Adipocyte (in vitro differentiated cells): ENCODE results near the gene SFXN5.

Source experiments
- DNase-seq: peaks from one replicate; pipeline ENCODE4 v3.0.0-alpha.2; 2015; ENCODE audit warnings: low read depth
- H3K27me3 ChIP-seq: replicated peaks from 2 replicates; pipeline ENCODE4 v1.7.0; 2013; ENCODE audit warnings: mild to moderate bottlenecking, low read length, moderate library complexity; ENCODE audit not compliant: control insufficient read depth, insufficient read depth
- H3K36me3 ChIP-seq: 2 replicates; pipeline ENCODE4 v1.7.0; 2013; ENCODE audit warnings: low read length, mild to moderate bottlenecking, moderate library complexity; ENCODE audit not compliant: control insufficient read depth, insufficient read depth, severe bottlenecking
- H3K4me1 ChIP-seq: 2 replicates; pipeline ENCODE4 v1.7.0; 2013; ENCODE audit warnings: mild to moderate bottlenecking, low read length, moderate library complexity; ENCODE audit not compliant: control insufficient read depth, insufficient read depth
- H3K4me3 ChIP-seq: 2 replicates; pipeline ENCODE4 v1.7.0; 2013; ENCODE audit warnings: mild to moderate bottlenecking, low read length, moderate library complexity
- H3K9ac ChIP-seq: 2 replicates; pipeline ENCODE4 v1.7.0; 2013; ENCODE audit warnings: mild to moderate bottlenecking, low read length, moderate library complexity
- H3K9me3 ChIP-seq: 2 replicates; pipeline ENCODE4 v1.7.0; 2013; ENCODE audit warnings: mild to moderate bottlenecking, low read length, moderate library complexity; ENCODE audit not compliant: control insufficient read depth

The SFXN5 gene

DNA sequence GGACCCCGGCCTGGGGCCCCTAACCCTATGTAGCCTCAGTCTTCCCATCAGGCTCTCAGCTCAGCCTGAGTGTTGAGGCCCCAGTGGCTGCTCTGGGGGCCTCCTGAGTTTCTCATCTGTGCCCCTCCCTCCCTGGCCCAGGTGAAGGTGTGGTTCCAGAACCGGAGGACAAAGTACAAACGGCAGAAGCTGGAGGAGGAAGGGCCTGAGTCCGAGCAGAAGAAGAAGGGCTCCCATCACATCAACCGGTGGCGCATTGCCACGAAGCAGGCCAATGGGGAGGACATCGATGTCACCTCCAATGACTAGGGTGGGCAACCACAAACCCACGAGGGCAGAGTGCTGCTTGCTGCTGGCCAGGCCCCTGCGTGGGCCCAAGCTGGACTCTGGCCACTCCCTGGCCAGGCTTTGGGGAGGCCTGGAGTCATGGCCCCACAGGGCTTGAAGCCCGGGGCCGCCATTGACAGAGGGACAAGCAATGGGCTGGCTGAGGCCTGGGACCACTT is 137.8 kb downstream of the SFXN5 start:
- H3K4me1 ChIP-seq, result no peaks in the 10 kb centered on the region
- peaks cover 67% of the 10 kb centered on the region for H3K27me3 ChIP-seq
- DNase-seq, result no peak
- H3K36me3 ChIP-seq, result no peaks in the 10 kb centered on the region
- H3K9me3 ChIP-seq, result no peaks in the 10 kb centered on the region
- no peak overlapping the region for H3K9ac ChIP-seq
- H3K4me3 ChIP-seq, result no peak overlapping the region

DNA sequence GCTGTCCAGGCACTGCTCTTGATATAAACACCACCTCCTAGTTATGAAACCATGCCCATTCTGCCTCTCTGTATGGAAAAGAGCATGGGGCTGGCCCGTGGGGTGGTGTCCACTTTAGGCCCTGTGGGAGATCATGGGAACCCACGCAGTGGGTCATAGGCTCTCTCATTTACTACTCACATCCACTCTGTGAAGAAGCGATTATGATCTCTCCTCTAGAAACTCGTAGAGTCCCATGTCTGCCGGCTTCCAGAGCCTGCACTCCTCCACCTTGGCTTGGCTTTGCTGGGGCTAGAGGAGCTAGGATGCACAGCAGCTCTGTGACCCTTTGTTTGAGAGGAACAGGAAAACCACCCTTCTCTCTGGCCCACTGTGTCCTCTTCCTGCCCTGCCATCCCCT is 138.3 kb downstream of the SFXN5 start:
- H3K9me3 ChIP-seq, result no peaks in the 10 kb centered on the region
- DNase-seq, result no peak
- no peaks in the 10 kb centered on the region for H3K4me1 ChIP-seq
- no peak overlapping the region for H3K4me3 ChIP-seq
- H3K27me3 ChIP-seq, result peaks cover 72% of the 10 kb centered on the region
- no peak overlapping the region for H3K9ac ChIP-seq
- no peaks in the 10 kb centered on the region for H3K36me3 ChIP-seq

DNA sequence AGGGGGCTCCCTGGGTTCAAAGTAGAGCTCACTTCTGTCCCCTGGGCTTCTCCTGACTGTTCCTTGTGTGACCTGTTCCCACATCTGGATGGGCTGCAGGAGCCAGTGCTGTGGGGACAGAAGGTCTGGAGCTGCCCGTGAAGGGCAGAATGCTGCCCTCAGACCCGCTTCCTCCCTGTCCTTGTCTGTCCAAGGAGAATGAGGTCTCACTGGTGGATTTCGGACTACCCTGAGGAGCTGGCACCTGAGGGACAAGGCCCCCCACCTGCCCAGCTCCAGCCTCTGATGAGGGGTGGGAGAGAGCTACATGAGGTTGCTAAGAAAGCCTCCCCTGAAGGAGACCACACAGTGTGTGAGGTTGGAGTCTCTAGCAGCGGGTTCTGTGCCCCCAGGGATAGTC is 138.7 kb downstream of the SFXN5 start:
- Histone ChIP-seq H3K9me3 (no peaks in the 10 kb centered on the region), H3K36me3 (no peaks in the 10 kb centered on the region), H3K4me3 (no peak overlapping the region), H3K4me1 (no peaks in the 10 kb centered on the region), H3K9ac (no peak overlapping the region), H3K27me3 (peaks cover 72% of the 10 kb centered on the region)
- DNase-seq, result no peak

DNA sequence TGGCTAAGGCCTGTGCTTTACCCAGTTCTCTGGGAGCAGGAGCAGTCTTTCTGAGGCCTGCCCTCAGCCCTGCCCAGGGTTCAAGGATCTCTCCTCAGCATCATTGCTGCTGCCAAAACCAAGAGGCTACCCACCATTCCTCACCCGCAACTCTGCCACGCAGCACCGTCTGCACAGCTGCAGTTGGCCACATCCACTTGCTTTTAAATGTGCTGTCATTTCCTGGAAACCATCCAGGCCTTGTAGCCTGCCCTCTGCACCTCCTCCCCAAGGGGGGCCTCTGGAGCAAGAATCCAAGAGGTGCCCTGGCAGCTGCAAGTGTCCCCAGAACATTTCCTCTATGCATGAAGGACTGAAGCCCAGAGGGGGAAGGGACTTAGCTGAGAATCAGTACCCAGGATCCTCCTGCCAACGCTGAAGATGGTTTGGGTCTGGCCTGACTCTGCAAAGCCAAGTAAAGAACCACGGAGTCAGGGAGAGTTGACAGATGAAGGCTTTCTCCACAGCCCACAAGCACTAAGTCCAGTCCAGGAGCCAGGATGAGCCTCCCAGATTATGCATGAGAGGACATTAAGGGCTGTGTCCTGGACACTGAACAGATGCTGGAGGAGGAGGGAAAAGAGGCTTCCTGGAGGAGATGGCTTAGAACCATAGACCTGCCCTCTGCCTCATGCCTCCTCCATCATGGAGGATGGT is 139.3 kb downstream of the SFXN5 start:
- H3K36me3 ChIP-seq, result no peaks in the 10 kb centered on the region
- H3K27me3 ChIP-seq, result peaks cover 73% of the 10 kb centered on the region
- no peaks in the 10 kb centered on the region for H3K9me3 ChIP-seq
- H3K4me3 ChIP-seq, result no peak overlapping the region
- no peak for DNase-seq
- H3K4me1 ChIP-seq, result no peaks in the 10 kb centered on the region
- no peak overlapping the region for H3K9ac ChIP-seq

DNA sequence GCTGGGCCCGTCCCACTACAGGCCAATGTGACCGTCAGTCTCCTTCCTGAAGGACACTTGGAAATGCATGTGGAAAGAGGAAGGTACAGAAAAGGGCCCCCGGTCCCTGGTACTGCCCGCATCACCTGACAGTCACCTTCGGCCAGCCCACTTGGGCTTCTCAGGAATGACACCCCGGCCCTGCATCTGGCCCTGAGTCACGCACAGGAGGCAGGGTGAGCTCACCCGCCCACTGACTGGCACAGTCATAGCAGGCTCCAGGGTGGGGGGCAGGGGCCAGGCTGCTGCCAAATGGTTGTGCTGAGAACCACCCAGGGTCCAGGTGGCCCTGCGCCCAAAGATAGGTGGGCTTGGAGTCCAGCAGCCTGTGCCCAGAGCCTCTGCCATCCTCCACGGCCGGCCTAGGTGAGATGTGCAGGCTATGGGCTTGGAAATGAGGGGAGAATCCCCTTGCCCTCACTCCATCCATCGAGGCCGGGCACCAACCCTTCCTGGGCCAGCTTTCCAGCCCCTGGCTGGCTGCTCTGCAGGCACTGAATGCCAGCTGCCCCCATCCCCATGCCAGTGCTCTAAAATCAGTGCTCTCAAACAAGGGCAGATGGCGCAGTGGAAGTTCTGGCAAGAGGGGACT is 140.1 kb downstream of the SFXN5 start:
- Histone ChIP-seq H3K36me3 (no peaks in the 10 kb centered on the region), H3K27me3 (peaks cover 74% of the 10 kb centered on the region), H3K9me3 (no peaks in the 10 kb centered on the region), H3K4me1 (no peaks in the 10 kb centered on the region), H3K4me3 (no peak overlapping the region), H3K9ac (no peak overlapping the region)
- DNase-seq, result no peak

DNA sequence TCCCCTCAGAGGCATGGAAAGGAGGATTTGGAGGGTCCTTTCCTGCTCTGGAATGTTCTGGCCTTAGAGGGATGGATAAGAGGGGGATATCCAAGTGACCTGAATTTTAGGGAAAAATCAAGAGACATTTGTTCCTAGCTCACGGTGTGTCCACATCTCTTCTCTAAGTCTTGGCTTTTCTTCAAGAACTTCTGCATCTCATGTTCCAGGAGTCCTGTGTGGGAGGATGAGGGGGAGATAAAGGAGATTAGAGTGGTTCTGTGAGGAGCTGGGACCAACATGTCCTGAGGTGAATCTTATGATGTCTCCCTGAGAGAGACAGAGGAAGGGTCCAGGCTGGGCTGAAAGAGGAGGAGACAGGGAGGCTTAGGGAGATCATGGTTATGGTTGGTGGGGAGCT is 142.5 kb downstream of the SFXN5 start:
- Histone ChIP-seq H3K36me3 (no peaks in the 10 kb centered on the region), H3K4me3 (no peak overlapping the region), H3K27me3 (peaks cover 75% of the 10 kb centered on the region), H3K9ac (no peak overlapping the region), H3K9me3 (no peaks in the 10 kb centered on the region), H3K4me1 (no peaks in the 10 kb centered on the region)
- DNase-seq, result no peak

DNA sequence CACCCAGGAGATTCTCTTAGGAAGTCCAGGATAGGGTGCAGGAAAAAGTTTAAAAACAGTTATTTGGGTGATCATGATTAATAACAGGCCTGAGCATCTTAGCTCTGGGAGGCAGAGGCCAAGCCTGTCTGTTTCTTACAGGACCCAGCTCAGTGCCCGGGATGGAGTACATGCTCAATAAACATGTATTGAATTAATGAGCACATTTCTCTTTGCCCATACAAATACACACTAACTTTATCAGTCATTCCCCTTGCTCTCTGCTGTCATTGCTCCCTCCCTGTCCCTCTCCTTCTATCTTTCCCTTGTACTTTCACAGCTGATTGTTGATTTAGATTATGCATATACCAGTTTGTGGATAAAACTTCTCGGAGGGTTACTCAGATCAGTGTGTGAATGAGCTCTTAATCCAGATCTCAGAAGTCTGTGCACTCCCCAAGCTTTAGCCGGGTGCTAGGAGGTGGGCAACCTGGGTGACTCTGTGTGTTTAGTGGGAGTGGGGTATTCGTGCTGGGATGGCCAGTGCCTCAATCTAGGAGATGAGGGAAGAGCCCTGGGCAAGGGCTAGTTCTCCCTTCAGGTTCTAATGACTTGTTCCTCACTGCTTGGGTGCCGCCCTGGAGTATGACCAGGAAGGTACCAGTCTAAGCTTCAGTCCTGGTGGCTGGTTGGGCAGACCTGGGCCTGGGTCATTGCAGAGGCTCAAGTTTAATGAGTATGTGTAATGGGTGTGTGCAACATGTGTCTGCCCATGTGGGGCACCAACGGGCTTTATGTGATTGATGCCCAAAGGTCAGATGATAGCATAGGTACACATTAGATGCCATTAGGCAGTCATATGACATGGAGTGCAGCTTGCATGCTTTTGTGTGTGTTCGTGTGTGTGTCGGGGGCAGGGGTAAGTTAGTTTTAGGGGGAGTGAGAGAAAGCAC is 143.6 kb downstream of the SFXN5 start:
- Histone ChIP-seq H3K9ac (no peak overlapping the region), H3K27me3 (peaks cover 80% of the 10 kb centered on the region), H3K9me3 (peaks cover 10% of the 10 kb centered on the region), H3K36me3 (no peaks in the 10 kb centered on the region), H3K4me3 (no peak overlapping the region), H3K4me1 (no peaks in the 10 kb centered on the region)
- DNase-seq, result no peak

DNA sequence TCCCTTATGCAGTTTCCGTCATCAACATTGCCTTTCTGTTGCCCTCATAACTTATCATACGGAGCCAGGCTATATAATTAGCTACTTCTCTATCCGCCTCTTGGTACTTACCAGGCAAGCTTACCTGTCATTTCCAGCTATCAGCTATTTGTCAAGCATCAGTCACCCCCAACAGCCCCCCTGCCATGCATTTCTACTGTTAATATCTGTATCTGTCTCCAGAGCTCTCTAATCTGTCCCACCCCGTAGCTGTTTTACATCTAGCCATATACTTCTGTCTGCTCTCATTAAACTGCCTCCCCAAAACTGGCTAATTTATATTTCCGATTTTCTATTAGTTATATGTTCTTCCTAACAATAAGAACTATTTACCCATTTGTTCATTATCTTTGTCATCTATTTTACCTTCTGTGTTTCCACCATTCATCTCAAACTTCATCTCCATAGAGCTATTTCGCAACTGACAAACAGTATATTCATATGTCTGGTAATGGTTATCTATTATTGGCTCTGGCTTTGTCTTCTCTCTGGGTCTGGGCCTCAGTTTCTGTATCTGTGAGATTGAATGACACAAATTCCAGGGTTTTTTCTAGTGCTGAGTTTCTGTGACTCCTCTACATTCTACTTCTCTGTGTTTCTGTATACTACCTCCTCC is 144.6 kb downstream of the SFXN5 start:
- H3K4me3 ChIP-seq, result no peak overlapping the region
- no peaks in the 10 kb centered on the region for H3K36me3 ChIP-seq
- peaks cover 83% of the 10 kb centered on the region for H3K27me3 ChIP-seq
- no peak overlapping the region for H3K9ac ChIP-seq
- H3K9me3 ChIP-seq, result peaks cover 17% of the 10 kb centered on the region
- DNase-seq, result no peak
- no peaks in the 10 kb centered on the region for H3K4me1 ChIP-seq

DNA sequence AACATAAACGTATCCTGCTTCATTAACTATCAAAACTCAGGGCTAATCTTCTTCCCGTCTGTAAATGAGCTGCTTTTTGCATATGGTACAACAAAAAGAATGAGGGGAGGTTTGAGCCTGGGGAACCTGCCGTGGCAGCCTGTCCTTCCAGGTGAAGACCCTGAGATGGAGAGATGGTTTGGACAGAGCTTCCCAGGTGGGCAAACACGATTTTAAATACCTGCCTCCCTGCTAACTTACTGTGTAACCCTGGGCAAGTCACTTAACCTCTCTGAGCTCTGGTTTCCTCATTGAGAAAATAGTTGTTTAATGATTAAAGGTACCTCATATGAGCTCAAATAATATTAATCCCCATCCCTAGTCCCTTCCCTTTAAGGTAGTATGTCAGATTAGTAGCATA is 145.1 kb downstream of the SFXN5 start:
- DNase-seq, result no peak
- no peak overlapping the region for H3K4me3 ChIP-seq
- peaks cover 89% of the 10 kb centered on the region for H3K27me3 ChIP-seq
- H3K9ac ChIP-seq, result no peak overlapping the region
- H3K36me3 ChIP-seq, result no peaks in the 10 kb centered on the region
- H3K9me3 ChIP-seq, result peaks cover 17% of the 10 kb centered on the region
- no peaks in the 10 kb centered on the region for H3K4me1 ChIP-seq

DNA sequence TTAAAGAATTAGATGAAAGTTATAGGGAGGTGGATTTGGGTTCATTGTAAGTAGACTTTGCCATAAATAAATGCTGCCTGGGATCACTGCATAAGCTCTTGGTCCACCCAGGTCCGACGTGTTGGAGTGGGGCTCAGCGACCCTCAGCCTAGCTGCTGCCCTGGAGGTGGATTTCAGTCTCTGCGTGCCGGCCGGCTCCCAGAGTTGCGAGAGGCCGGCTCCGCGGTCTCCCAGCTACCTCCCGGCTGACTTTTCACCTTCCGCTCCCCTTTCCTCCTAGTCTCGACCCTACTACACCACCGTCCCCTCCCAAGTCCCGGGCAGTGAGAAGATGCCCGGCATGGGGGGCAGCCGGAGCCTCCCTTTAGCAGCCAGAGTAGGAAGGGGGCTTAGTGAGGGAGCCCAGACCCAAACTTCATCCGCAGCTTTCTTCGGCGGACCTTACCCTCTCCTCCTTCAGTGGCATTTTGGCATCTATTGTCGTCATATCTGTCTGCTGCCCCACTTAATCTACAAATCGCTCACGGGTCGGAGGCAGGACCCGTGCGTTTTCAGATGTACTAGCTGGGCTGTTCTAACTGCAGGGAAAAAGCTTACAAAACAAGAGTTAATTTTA is 146.1 kb downstream of the SFXN5 start:
- no peak for DNase-seq
- peaks cover 97% of the 10 kb centered on the region for H3K27me3 ChIP-seq
- no peaks in the 10 kb centered on the region for H3K36me3 ChIP-seq
- no peak overlapping the region for H3K9ac ChIP-seq
- H3K9me3 ChIP-seq, result peaks cover 17% of the 10 kb centered on the region
- no peak overlapping the region for H3K4me3 ChIP-seq
- H3K4me1 ChIP-seq, result no peaks in the 10 kb centered on the region
